GM18526 (cell line): ENCODE measurements around the gene AHCYL2.

Experiments
- POLR2A ChIP-seq: IDR thresholded peaks from 3 replicates; pipeline ENCODE4 v1.6.1; 2011; ENCODE audit not compliant: insufficient read length; ENCODE audit errors: extremely low read depth

Gene AHCYL2

DNA sequence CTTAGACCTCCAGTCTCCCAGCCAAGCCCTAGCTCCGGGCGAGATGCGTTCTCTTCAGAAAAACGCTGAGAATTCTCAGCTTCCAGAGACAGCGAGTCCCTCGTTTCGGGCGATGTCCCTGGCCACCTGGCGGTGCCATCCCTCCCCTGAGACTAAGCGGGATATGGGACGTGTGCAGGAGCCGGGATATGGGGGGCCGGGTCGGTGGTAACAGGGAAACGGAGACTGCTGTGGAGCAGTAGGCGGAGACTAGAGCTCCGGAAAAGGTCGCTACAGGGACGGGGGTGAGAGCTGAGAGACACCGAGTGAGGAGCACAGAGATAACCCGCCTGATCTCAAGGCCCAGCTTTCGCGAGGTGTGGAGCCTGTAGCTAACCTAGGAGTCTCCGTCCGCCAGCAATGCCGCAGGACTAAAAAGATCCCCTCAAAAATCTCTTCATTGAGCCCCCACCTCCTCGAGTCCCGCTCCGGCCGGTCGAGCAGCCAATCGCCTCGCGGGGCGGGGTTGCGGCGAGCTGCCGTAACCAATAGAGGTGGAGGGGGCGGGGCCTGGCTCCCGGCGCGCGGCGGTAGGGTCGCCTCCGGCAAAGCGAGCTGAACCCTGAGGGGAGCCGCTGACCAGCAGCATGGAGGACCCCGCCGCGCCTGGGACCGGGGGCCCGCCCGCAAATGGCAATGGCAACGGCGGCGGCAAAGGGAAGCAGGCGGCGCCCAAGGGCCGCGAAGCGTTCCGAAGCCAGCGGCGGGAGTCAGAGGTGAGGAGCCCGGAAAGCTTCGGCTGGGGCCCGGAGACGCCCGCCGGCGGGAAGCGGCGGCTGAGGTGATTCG lies 209.2 kb downstream of the AHCYL2 start, which contains the start of gene STRIP2:
TSS of gene STRIP2 (plus strand) at position 586 of the 828 bp plus-strand sequence. CDS start at position 627, 41 bp downstream.
- peak; percentile 68 for TF ChIP-seq POLR2A

- no peak for TF ChIP-seq POLR2A
Observed at GRCh38 chr7:129434675-129435318, 210.0 kb downstream of the AHCYL2 start.

DNA sequence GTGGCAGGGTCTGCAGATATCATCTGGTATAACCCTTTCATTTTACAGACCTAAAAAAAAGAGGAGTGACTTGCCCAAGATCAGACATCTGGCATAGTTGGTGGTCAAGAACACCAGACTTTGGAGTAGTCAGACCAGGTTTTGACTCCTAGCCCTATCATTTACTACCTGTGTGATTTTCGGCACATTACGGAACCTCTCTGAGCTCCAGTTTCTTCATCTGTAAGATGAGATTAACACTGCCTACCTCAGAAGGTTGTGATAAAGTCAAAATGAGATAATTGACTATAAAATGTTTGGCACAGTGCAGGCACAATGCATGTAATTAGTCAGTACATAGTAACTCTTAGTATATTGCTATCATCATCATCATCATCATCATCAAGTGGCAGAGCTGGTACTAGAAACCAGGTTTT lies 210.6 kb downstream of the AHCYL2 start:
- no peak for TF ChIP-seq POLR2A

DNA sequence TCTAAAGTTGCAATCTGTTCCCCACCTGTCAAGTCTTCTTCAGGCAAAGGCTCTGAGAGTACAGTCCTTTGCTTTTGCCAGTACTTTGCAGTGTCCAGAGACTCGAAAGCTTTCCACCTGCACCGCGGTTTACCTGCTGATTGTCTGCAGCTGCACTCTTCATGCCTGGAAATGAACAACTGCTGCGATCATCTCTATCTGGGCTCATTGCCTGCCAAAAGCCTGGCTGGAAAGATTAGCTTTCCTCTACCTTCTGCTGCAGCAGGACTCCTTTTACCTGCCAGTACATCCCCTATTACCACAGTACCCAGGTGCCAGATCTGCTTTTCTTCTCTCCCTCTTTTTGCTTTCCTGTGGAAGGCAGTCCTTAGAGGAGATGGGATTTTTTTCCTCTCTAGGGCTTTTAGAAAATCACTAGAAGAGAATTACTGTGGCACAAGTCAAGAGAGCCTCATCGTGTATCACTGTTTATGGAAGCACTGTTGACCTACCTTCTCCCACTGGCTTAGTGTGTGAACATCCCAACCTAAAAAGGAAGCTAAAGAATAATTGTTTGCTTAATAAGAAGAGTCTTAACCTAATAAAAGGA lies 211.6 kb downstream of the AHCYL2 start:
- TF ChIP-seq POLR2A: no peak

GRCh38 chr7:129437190-129437589 lies 212.4 kb downstream of the AHCYL2 start:
- no peak for TF ChIP-seq POLR2A

GRCh38 chr7:129438281-129438838 lies 213.5 kb downstream of the AHCYL2 start:
- TF ChIP-seq POLR2A: no peak

DNA sequence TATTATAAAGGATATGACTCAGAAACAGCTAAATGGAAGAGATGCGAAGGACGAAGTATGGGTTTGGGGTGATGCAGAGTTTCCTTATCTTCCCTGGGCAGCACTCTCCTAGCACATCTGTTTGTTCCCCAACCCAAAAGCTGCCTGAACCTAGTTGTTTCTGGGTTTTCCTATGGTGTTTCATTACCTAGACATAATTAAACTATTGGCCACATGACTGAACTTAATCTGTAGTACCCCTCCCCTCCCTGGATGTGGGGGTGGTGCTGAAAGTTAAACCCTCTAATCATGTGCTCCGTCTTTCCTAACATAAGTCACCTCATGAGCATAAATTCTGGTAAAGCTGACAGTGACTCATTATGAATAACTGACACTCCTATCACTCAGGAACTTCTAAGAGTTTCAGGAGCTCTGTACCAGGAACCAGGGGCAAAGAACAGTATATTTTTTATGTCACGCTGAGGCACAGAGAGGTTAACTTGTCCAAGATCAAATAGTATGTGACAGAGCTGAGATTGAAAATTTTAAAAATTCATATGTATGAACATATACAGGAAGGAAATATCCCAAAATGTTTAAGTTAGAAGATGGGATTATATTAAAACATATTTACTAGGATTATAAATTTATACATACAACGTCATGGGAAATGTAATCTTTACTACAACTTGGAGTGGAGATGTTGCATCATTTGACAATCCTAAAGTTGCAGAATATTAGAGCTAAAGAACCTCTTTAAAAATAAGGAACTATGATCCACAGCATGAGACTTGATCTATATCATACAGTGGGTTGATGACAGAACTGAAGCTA lies 214.2 kb downstream of the AHCYL2 start:
- no peak for TF ChIP-seq POLR2A

DNA sequence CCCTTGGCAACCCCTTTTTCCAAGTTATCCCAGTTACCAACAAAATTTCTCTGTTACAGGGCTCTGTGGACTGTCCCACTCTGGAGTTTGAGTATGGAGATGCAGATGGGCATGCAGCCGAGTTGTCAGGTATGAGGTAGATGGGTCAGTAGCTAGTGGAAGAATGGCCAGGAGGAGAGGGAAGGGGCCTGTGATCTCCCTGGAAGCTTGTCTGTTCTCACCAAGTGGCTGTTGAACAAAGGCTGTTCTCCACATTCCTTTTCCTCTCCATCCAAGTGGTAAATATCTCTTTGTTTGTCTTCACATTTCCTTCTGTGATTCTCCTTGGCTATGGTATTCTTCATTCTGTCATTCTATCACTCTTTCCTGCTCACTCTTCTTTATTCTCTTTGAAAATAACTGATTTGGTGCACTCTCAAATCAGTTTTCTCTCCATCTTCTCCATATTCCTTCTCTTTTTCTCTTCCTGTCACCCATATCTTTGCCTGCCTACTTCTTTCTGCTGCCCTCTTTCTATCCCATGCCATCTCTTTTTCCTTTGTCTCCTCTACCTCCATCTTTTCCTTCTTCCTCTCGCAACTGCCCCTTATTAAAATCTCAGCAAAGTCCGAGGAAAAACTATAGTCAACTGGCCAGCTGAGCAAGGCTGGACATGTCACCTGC lies 215.3 kb downstream of the AHCYL2 start:
- no peak for TF ChIP-seq POLR2A

GRCh38 chr7:129443612-129444011 lies 218.8 kb downstream of the AHCYL2 start:
- TF ChIP-seq POLR2A: no peak

DNA sequence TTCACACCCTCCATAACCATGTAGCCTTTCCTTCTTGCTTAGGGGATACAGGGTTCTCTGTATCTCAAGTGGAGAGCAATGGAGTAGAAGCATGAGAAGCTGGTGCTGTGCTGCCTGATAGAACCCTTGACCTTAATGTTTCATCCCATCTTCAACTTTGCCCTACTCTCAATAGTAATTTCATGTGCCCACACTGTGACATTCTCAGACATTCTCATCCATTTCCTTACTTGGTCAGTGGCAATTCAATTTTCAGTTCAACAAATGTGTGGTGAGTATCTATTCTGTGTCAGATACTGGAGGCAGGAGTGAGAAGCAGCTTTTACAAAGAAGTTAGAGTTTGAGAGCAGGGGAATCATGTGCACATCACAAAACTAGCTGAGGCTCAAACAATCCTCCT lies 225.5 kb downstream of the AHCYL2 start:
- TF ChIP-seq POLR2A: no peak

DNA sequence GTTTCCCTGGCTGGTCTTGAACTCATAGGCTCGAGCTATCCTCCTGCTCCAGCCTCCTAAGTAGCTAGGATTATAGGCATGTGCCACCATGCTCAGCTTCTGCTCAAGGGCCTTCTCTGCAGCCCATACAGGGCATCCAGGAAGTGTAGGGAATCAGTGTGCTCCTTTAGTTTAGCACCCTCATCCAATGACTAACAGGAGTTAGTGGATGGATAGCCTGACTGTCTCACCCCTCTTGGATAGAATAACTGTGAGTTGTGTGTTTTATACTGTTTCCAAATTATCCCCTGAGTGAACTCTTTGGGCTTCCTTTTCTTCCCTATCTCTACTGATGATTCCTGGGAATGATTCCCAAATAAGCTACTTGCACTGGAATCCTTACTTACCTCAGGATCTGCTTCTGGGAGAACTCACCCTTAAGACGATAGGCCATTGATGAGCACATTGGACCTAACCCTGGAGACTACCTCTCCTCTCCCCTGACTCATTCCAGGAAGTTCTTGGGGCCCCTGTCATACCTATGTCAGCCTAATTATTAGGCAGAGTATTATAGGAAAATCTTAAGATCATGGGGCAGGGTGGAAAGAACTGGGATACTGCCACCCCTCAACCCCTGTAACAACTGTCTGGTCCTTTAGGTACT lies 227.9 kb downstream of the AHCYL2 start:
- no peak for TF ChIP-seq POLR2A

DNA sequence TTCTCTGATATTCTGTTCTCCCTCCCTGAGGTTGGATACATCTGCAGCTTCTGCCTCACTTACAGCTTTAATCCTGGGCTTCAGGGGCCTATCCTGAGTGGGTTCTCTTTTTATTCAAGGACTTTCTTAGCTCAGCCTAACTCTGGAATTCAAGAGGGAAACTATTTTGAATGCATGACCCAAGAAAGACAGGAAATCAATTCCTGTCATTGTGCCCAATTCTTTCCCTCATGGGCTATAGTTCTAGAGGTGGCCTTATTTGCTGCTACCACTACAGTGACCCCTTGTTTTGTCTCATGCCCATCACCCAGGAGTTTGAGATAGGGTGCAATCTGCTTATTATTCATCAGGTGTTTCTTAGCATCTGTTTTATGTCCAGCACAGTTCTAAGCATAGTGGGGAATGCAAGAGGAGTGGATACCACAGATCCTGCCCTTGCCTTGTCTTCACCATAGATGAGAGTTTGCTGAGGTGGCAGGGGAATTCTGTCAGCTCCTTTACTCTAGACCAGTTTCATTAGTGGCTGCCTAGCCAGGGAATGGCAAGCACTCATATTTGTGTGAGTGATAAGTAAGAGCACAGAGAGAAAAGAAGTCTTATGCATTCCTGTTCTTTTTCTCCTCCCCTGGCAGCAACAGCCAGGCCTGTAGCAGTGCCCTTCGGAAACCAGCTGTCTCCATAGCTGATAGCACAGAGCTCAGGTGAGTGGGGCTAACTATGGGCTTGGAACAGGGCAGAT lies 228.8 kb downstream of the AHCYL2 start:
- TF ChIP-seq POLR2A: no peak

GRCh38 chr7:129454249-129454551 lies 229.4 kb downstream of the AHCYL2 start:
- TF ChIP-seq POLR2A: no peak
